ENCODE results near the gene PTPRE.

- TF ChIP-seq, protein P1, sequence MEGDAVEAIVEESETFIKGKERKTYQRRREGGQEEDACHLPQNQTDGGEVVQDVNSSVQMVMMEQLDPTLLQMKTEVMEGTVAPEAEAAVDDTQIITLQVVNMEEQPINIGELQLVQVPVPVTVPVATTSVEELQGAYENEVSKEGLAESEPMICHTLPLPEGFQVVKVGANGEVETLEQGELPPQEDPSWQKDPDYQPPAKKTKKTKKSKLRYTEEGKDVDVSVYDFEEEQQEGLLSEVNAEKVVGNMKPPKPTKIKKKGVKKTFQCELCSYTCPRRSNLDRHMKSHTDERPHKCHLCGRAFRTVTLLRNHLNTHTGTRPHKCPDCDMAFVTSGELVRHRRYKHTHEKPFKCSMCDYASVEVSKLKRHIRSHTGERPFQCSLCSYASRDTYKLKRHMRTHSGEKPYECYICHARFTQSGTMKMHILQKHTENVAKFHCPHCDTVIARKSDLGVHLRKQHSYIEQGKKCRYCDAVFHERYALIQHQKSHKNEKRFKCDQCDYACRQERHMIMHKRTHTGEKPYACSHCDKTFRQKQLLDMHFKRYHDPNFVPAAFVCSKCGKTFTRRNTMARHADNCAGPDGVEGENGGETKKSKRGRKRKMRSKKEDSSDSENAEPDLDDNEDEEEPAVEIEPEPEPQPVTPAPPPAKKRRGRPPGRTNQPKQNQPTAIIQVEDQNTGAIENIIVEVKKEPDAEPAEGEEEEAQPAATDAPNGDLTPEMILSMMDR (conservative IDR thresholded peaks at IDR 0.05): no peak
- no peak for TF ChIP-seq ZFX (IDR thresholded peaks at IDR 0.05)
These were observed 144.0 kb downstream of the PTPRE start for GRCh38 chr10:128050936-128051335.

All from C4-2B (cell line).